GM12878 (cell line): ENCODE measurements around the gene CSMD2.

Experiments used
- CHD2 ChIP-seq: IDR thresholded peaks from 2 replicates; pipeline ENCODE4 v1.6.1; 2011; ENCODE audit warnings: low read depth, low read length, improper control_type of control experiment, borderline replicate concordance
- CREB1 ChIP-seq: IDR thresholded peaks from 2 replicates; pipeline ENCODE4 v1.6.1; 2012; ENCODE audit warnings: low read depth, mild to moderate bottlenecking, inconsistent platforms
- CTCF ChIP-seq, 3 experiments: IDR thresholded peaks in 2 of 3; conservative IDR thresholded peaks in 1 of 3; 2 replicates each; pipeline ENCODE4 v1.5.1; 2011; ENCODE audit warnings: low read depth in 3 of 3, low read length in 3 of 3, mild to moderate bottlenecking in 3 of 3, control low read depth in 2 of 3, moderate library complexity in 2 of 3, inconsistent platforms in 1 of 3, mixed read lengths in 1 of 3; ENCODE audit not compliant: control insufficient read depth in 2 of 3, insufficient read depth in 1 of 3; ENCODE audit errors: extremely low read depth in 1 of 3
- GABPA ChIP-seq: IDR thresholded peaks from 2 replicates; pipeline ENCODE4 v1.6.1; 2014; ENCODE audit warnings: antibody characterized with exemption, low read depth, mild to moderate bottlenecking, inconsistent platforms
- HCFC1 ChIP-seq: fragments of 150-350 bp; IDR thresholded peaks from 2 replicates; pipeline ENCODE4 v1.6.1; 2014; ENCODE audit warnings: low read length
- HDGF ChIP-seq: fragments of 450-650 bp; IDR thresholded peaks from 2 replicates; pipeline ENCODE4 v1.6.1; 2016; ENCODE audit warnings: antibody characterized with exemption
- NFIC ChIP-seq: IDR thresholded peaks from 2 replicates; pipeline ENCODE4 v1.6.1; 2012; ENCODE audit warnings: low read depth, mild to moderate bottlenecking, inconsistent platforms, low read length, moderate library complexity
- NR2C2 ChIP-seq: IDR thresholded peaks from 2 replicates; pipeline ENCODE4 v1.6.1; 2011; ENCODE audit warnings: borderline replicate concordance, low read depth; ENCODE audit not compliant: control insufficient read depth, insufficient read length
- NRF1 ChIP-seq: conservative IDR thresholded peaks from 2 replicates; pipeline ENCODE4 v1.6.1; 2011; ENCODE audit warnings: mild to moderate bottlenecking, low read depth, low read length, improper control_type of control experiment
- POLR2A ChIP-seq: IDR thresholded peaks from 2 replicates; pipeline ENCODE4 v1.6.1; 2011; ENCODE audit warnings: low read depth, mild to moderate bottlenecking, low read length
- RB1 ChIP-seq: fragments of 450-650 bp; formaldehyde crosslinking; IDR thresholded peaks from 2 replicates; pipeline ENCODE4 v1.6.1; 2017; ENCODE audit warnings: mild to moderate bottlenecking, borderline replicate concordance
- RBBP5 ChIP-seq: fragments of 200-600 bp; sonication (generic); conservative IDR thresholded peaks from 2 replicates; pipeline ENCODE4 v1.6.1; 2016
- ZNF24 ChIP-seq: fragments of 450-650 bp; IDR thresholded peaks from 2 replicates; pipeline ENCODE4 v1.6.1; 2017; ENCODE audit warnings: antibody characterized with exemption, mild to moderate bottlenecking

GRCh38 chr1:33970148-33970825 is 194.7 kb downstream of the CSMD2 start:
- no peak for TF ChIP-seq CTCF (IDR thresholded peaks at IDR 0.05 in 2 of 3, conservative IDR thresholded peaks at IDR 0.05 in 1 of 3; ENCODE audit: control insufficient read depth in 2 of 3, extremely low read depth in 1 of 3, insufficient read depth in 1 of 3, low read depth in 3 of 3, low read length in 3 of 3)
- TF ChIP-seq ZNF24, result no peak
- TF ChIP-seq RB1, result no peak
- TF ChIP-seq POLR2A, result no peak
- TF ChIP-seq CREB1, result no peak
- TF ChIP-seq GABPA, result no peak
- no peak for TF ChIP-seq NR2C2
- TF ChIP-seq HCFC1, result no peak
- no peak for TF ChIP-seq NFIC
- TF ChIP-seq HDGF, result no peak
- no peak for TF ChIP-seq NRF1
- no peak for TF ChIP-seq RBBP5
- TF ChIP-seq CHD2, result no peak
